ENCODE data around the gene ZIC1.

GRCh38 chr3:147427746-147428145 is 18.6 kb downstream of the ZIC1 start:
- no peak for TF ChIP-seq CTCF (IDR thresholded peaks at IDR 0.05)
- TF ChIP-seq POLR2A (IDR thresholded peaks at IDR 0.05): no peak
